ENCODE measurements around the gene CAPS2. TPM values are rescaled to one million over a fixed set of nuclear protein-coding genes. Genes with fewer than 3 reads are reported as not detected.

CAPS2 gene
- total and polyA plus RNA-seq, 9 of the 15 experiments (the other 6 are each of a cell fraction or from before 2014, with no cell fraction given), result 0.10 to 0.82 (median 0.47) TPM; not detected in 1

DNA sequence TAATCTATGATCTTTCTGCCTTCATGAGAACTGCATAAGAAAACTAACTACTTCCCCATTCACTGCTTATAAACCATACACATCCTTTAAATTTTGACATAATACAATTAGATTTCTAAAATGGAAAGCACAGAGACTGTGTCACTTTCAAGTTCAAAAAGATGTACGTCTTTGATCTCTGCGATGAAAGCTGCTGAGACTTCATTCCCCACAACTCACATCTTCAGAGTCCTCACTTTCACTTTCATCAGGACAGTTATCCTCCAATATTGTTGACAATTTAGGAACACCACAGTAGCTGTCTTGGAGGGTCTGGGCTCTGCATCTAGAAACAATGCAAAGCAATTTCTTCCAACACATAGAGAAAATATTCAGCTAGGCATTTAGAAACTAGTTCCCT is 72.6 kb downstream of the CAPS2 start:
- no peaks in the 10 kb centered on the region for H3K27me3 ChIP-seq (ENCODE audit: control insufficient read depth in 2 of 2, insufficient read depth in 2 of 2, low read length in 2 of 2)
- H3K9me1 ChIP-seq (ENCODE audit: control insufficient read depth, insufficient read depth, low read length), result no peaks in the 10 kb centered on the region
- no peaks in the 10 kb centered on the region for H3K79me2 ChIP-seq (ENCODE audit: control insufficient read depth, insufficient read depth, low read length)
- H3K9me3 ChIP-seq (replicated peaks; ENCODE audit: control insufficient read depth, insufficient read depth, low read depth, low read length), result no peaks in the 10 kb centered on the region; the same call in none of the 2 replicates
- DNase-seq (ENCODE audit: extremely low read depth in 1 of 4, low spot score in 3 of 4) (no peak), FAIRE-seq (no peak), ATAC-seq (no peak)
- H3K4me2 ChIP-seq (ENCODE audit: insufficient read depth, low read length), result no peak overlapping the region
- in situ Hi-C loops (cut with MboI) (no loop called here), intact Hi-C loops (cut with micrococcal nuclease) (no loop called here)
- no peaks in the 10 kb centered on the region for H3K36me3 ChIP-seq (ENCODE audit: control insufficient read depth, insufficient read depth, low read length)
- H3K9ac ChIP-seq (ENCODE audit: insufficient read depth in 1 of 2, low read depth in 2 of 2, low read length in 2 of 2), result no peak overlapping the region
- 0% methylated on average over 2 of the region's 2 CpGs for WGBS (ENCODE audit: insufficient coverage, low coverage, missing lambda C conversion rate)
- CTCF ChIA-PET (ENCODE audit: low intra/inter-chr PET ratio), result no interaction called here
- no peak overlapping the region for H3K27ac ChIP-seq (ENCODE audit: extremely low read depth, low read depth, low read length)
- H4K20me1 ChIP-seq (replicated peaks; ENCODE audit: control insufficient read depth, insufficient read depth, low read length), result no peaks in the 10 kb centered on the region
- no TSS peak for BruUV-seq (replicated peaks)
- no peaks in the 10 kb centered on the region for H3K4me1 ChIP-seq (replicated peaks in 1 of 2; ENCODE audit: control insufficient read depth in 2 of 2, insufficient read depth in 2 of 2, low read length in 2 of 2)
- POLR2A ChIA-PET, result no interaction called here
- TF ChIP-seq XRCC4 (IDR thresholded peaks at IDR 0.05; ENCODE audit: extremely low read depth, insufficient read depth, insufficient read length) (no peak), NR2F6 (CRISPR knock-in tag; IDR thresholded peaks at IDR 0.05) (no peak), ZNF239 (CRISPR knock-in tag; IDR thresholded peaks at IDR 0.05) (no peak), ETS2 (tag; IDR thresholded peaks at IDR 0.05; ENCODE audit: borderline replicate concordance, poor library complexity, severe bottlenecking) (no peak), ZKSCAN1 (IDR thresholded peaks at IDR 0.05; ENCODE audit: low read depth, low read length) (no peak), PURB (CRISPR knock-in tag; IDR thresholded peaks at IDR 0.05; ENCODE audit: low read depth) (no peak), TAF9B (IDR thresholded peaks at IDR 0.05; ENCODE audit: partially characterized antibody) (no peak), SRSF1 (IDR thresholded peaks at IDR 0.05; ENCODE audit: low read depth, low read length) (no peak), SIN3B (IDR thresholded peaks at IDR 0.05; ENCODE audit: low read depth) (no peak), TRIM28 (IDR thresholded peaks at IDR 0.05) (no peak)
- TF ChIP-seq, protein P1, sequence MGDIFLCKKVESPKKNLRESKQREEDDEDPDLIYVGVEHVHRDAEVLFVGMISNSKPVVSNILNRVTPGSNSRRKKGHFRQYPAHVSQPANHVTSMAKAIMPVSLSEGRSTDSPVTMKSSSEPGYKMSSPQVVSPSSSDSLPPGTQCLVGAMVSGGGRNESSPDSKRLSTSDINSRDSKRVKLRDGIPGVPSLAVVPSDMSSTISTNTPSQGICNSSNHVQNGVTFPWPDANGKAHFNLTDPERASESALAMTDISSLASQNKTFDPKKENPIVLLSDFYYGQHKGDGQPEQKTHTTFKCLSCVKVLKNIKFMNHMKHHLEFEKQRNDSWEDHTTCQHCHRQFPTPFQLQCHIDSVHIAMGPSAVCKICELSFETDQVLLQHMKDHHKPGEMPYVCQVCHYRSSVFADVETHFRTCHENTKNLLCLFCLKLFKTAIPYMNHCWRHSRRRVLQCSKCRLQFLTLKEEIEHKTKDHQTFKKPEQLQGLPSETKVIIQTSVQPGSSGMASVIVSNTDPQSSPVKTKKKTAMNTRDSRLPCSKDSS (IDR thresholded peaks at IDR 0.05; ENCODE audit: low read depth, partially characterized antibody), result no peak
- H3K4me3 ChIP-seq, result no peak overlapping the region
- no peak overlapping the region for H2AFZ ChIP-seq (ENCODE audit: low read depth, low read length)
